ENCODE measurements around the gene DMD.
"Not testable (repeated sequence)": the region's sequence is repeated elsewhere in the genome, so short reads cannot be mapped to it uniquely, and the experiment has no call there.

The DMD gene

GRCh38 chrX:31377821-31378220, 1833.5 kb downstream of the DMD start:
- not testable (repeated sequence) for DNase-seq

GRCh38 chrX:31376408-31377022, 1834.8 kb downstream of the DMD start:
- no peak for DNase-seq

GRCh38 chrX:31374786-31375185, 1836.6 kb downstream of the DMD start:
- DNase-seq = no peak

GRCh38 chrX:31371956-31372355, 1839.4 kb downstream of the DMD start:
- no peak for DNase-seq

- DNase-seq = no peak
Observed at GRCh38 chrX:31367816-31368215, 1843.5 kb downstream of the DMD start.

GRCh38 chrX:31366041-31366440, 1845.3 kb downstream of the DMD start:
- no peak for DNase-seq

GRCh38 chrX:31356275-31357212, 1854.8 kb downstream of the DMD start:
- DNase-seq = no peak

- no peak for DNase-seq
Observed at GRCh38 chrX:31355206-31355955, 1856.0 kb downstream of the DMD start.

- DNase-seq = no peak
Observed at GRCh38 chrX:31353095-31353494, 1858.3 kb downstream of the DMD start.

- no peak for DNase-seq
Observed at GRCh38 chrX:31350808-31351074, 1860.6 kb downstream of the DMD start.

- DNase-seq = no peak
Observed at GRCh38 chrX:31349515-31349914, 1861.8 kb downstream of the DMD start.

GRCh38 chrX:31340587-31340986, 1870.8 kb downstream of the DMD start:
- no peak for DNase-seq

- no peak for DNase-seq
Observed at GRCh38 chrX:31338991-31339350, 1872.4 kb downstream of the DMD start.

GRCh38 chrX:31337332-31337731, 1874.0 kb downstream of the DMD start:
- DNase-seq = no peak

GRCh38 chrX:31336419-31336818, 1874.9 kb downstream of the DMD start:
- DNase-seq = no peak

- no peak for DNase-seq
Observed at GRCh38 chrX:31334997-31335396, 1876.4 kb downstream of the DMD start.

- no peak for DNase-seq
Observed at GRCh38 chrX:31333165-31333831, 1878.1 kb downstream of the DMD start.

GRCh38 chrX:31331928-31332327, 1879.4 kb downstream of the DMD start:
- DNase-seq = no peak

- DNase-seq = no peak
Observed at GRCh38 chrX:31331015-31331414, 1880.3 kb downstream of the DMD start.

- DNase-seq = no peak
Observed at GRCh38 chrX:31329298-31329697, 1882.1 kb downstream of the DMD start.

GRCh38 chrX:31323658-31324057, 1887.7 kb downstream of the DMD start:
- DNase-seq = no peak

- DNase-seq = no peak
Observed at GRCh38 chrX:31320740-31321139, 1890.6 kb downstream of the DMD start.

GRCh38 chrX:31319586-31319985, 1891.8 kb downstream of the DMD start:
- no peak for DNase-seq

All from NCI-H187 (cell line).